Neural progenitor cell (in vitro differentiated cells): ENCODE data around the gene CNPY1.

Experiments
- CTCF ChIP-seq: fragments of 200-600 bp; sonication (generic); IDR thresholded peaks from 2 replicates; pipeline ENCODE4 v1.5.1; 2017; ENCODE audit warnings: antibody characterized with exemption, mild to moderate bottlenecking
- EZH2 ChIP-seq: fragments of 200-600 bp; sonication (generic); IDR thresholded peaks from 2 replicates; pipeline ENCODE4 v1.6.1; 2017; ENCODE audit warnings: antibody characterized with exemption, mild to moderate bottlenecking, moderate library complexity

DNA sequence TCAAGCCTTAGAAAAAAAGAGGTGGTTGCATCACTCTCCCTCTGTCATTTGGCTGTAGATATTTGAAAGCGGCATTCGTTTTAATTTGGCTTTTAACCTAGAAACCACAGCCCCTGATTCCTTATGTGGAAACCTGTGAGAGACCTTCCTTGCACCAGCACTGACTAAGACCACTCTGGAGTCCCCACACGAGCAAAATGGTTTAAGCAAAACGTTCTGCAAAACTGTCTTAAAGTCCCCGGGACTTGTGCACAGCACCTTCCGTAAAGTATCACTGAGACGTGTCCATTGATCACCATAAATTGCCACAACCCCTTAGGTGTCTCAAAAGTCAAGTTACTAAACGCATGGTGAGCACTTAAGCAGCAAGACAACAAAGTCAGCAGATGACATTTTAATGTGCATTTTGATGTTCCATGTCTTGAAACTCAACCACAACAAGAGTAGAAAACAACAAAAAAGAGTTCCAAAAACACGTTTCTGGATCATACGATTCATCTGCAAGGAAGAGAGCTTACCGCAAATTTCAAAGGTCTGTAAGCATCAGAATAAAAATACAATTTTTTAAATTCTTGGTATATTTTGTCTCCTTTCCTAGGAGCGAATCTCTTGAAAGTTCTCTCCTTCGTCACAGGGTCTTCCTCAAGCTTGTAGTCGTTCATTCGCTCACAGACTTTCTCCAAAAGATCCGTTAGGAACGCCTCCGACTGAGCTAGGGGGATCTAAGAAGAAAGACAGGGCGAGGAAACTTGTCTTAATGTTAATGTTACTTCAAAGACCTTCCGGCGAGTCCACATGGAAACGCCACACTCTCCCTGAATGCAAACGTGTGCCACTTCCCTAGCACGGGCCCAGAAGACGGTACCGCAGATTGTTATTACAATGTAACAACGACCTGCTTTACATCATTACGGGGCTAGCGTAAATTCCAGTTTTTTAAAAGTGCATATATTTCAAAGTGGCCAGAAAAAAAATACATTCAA, 37.7 kb downstream of the CNPY1 start:
- no peak for TF ChIP-seq CTCF
- peak; percentile 78 for TF ChIP-seq EZH2
